ENCODE results near the gene SELPLG.

The SELPLG gene

GRCh38 chr12:108605690-108606406 lies 27.8 kb downstream of the SELPLG start:
- no peak for TF ChIP-seq CTCF (IDR thresholded peaks at IDR 0.05; ENCODE audit: low read depth, low read length, missing control alignments)
- in situ Hi-C loops (cut with HindIII; ENCODE audit: low sequenced_read_pairs) = no loop called here
- no peak overlapping the region for H3K4me3 ChIP-seq (ENCODE audit: low read depth, low read length)
- DNase-seq (ENCODE audit: low read depth) = no peak

DNA sequence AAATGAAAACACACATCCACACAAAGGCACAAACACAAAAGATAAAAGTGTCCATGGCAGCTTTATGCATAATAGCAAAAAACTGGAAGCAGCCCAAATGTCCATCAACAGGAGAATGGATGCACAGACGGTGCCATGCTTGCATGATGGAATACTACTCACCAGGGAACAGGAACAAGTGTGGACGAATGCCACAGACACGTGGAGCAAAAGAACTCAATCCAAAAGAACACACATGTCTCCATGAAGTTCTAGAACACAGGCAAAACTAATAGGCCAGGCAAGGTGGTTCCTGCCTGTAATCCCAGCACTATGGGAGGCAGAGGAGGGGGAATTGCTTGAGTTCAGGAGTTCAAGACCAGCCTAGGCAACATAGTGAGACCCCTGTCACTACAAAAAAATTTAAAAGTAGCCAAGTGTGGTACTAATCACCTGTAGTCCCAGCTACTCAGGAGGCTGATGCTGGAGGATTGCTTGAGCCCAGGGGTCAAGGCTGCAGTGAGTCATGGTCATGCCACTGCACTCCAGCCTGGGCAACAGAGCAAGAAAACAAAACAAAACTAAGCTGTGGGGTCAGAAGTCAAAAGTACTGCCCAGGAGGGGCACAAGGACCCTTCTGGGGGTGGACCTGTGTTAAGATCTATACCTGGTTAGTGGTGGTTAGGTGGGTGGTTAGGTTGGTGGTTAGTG lies 28.5 kb downstream of the SELPLG start:
- no peak for DNase-seq (ENCODE audit: low read depth)
- H3K4me3 ChIP-seq (ENCODE audit: low read depth, low read length) = no peak overlapping the region
- no peak for TF ChIP-seq CTCF (IDR thresholded peaks at IDR 0.05; ENCODE audit: low read depth, low read length, missing control alignments)
- in situ Hi-C loops (cut with HindIII; ENCODE audit: low sequenced_read_pairs) = no loop called here

DNA sequence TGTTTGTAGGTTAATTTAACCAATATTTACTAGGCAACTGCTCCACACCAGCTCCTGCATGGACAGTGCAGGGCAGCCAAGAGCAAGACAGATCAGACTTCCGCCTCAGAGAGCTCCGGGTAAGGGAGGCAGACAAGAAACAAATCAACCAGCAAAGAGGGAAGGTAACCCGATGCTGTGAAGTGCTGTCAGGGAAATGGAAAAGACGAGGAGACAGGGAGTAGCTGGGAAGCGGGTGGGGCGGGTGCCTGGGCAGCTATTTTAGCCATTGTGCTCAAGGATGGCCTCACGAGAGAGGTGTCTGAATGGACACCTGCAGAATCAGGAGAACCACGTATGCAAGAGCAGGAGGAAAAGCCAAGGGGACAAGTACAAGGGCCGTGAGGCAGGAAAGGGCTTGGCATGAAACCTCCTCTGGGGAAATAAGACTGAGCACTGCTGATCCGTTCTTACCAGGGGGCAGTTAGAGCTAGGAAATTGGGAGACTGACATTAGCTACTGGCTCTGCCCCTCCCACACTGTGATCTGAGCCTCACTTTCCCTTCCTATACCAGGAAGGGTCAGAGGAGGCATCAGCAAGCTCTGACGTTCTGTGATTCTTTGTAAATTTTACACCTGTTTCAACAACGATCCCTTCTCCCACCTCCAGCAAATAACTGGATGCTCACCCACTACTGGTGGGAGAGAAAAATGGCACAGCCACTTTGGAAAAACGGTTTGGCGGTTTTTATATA lies 29.3 kb downstream of the SELPLG start:
- TF ChIP-seq CTCF (IDR thresholded peaks at IDR 0.05; ENCODE audit: low read depth, low read length, missing control alignments) = no peak
- H3K4me3 ChIP-seq (ENCODE audit: low read depth, low read length) = no peak overlapping the region
- no peak for DNase-seq (ENCODE audit: low read depth)
- in situ Hi-C loops (cut with HindIII; ENCODE audit: low sequenced_read_pairs) = no loop called here

DNA sequence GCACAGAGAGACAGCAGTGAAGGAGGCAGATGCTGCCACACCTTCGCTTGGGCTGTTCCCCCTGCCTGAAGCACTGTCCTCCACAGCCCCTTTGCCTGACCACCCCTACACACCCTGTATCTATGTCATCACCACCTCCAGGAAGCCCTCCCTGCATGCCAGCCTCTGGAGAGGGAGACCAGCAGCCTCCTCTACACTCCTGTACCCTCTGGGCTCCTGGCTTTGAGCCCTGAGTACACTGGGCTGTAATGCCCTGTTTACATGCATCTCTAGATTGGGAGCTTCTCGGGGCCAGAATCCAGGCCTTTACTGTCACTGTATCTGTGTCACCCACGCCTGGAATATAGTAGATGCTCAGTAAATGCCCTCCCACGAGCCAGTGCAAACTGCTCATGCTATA lies 30.0 kb downstream of the SELPLG start:
- no peak for DNase-seq (ENCODE audit: low read depth)
- in situ Hi-C loops (cut with HindIII; ENCODE audit: low sequenced_read_pairs) = no loop called here
- no peak for TF ChIP-seq CTCF (IDR thresholded peaks at IDR 0.05; ENCODE audit: low read depth, low read length, missing control alignments)
- H3K4me3 ChIP-seq (ENCODE audit: low read depth, low read length) = no peak overlapping the region

DNA sequence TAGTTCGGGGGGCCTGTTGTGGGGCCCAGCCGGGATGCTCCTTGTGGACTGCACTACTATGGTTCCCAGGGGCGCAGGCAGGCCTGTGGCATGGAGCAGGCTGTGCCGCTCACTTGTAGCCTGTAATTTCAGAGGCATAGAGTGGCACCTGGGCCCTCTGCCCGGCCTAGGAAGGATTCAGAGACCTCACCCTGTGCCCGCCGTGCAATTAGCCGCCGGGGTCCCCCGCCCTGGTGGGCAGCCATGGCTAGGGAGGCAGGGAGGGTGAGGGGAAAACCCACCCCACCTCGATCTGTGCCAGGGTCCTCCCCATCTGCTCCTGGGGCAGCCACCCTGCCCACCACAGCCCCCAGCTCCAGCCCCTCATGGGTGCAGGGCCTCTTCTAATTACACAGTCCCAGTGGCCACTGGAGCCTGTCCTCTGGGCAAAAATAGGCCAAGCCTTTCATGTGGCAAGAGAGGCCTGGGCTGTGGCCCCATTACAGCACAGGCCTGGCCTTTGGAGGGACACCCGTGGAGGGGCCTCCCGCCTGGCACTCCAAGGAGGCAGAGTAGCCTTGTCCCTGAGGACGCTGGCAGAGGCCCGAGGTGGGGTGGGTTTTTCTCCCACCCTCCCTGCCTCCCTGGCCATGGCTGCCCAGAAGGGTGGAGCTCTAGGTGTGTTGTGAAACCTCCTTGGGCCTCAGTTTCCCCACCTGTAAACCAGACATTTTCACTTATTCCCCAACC lies 30.6 kb downstream of the SELPLG start:
- in situ Hi-C loops (cut with HindIII; ENCODE audit: low sequenced_read_pairs) = no loop called here
- no peak for DNase-seq (ENCODE audit: low read depth)
- no peak for TF ChIP-seq CTCF (IDR thresholded peaks at IDR 0.05; ENCODE audit: low read depth, low read length, missing control alignments)
- H3K4me3 ChIP-seq (ENCODE audit: low read depth, low read length) = no peak overlapping the region

DNA sequence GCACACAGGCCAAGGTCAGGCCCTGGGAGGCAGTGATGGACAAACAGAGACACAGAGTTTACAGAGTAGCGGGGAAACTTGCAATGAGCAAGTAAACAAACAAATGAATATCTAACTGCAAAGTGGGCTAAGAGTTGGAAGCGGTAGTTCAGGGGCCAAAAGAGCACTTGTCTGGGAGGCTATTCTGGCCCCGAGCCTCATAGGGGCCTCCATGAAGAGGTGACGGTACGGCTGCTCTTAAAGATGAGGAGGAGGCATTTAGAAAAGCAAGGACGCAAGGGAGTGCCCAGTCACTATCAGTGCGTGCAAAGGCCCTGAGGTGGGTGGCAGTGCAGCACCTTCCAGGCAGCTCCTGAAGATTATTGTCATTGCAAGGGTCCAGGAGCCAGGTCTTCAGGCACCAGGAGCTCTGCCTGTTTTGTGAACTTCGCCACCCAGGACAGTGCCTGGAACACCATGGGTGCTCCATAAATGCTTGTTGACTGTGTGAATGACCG lies 31.4 kb downstream of the SELPLG start:
- no peak for DNase-seq (ENCODE audit: low read depth)
- in situ Hi-C loops (cut with HindIII; ENCODE audit: low sequenced_read_pairs) = no loop called here
- H3K4me3 ChIP-seq (ENCODE audit: low read depth, low read length) = no peak overlapping the region
- TF ChIP-seq CTCF (IDR thresholded peaks at IDR 0.05; ENCODE audit: low read depth, low read length, missing control alignments) = no peak
